GM13976 (cell line): ENCODE data around the gene CITED4.

ENCODE experiments used
- DNase-seq: peaks from one replicate; pipeline ENCODE4 v3.0.0; 2012; ENCODE audit warnings: low spot score
- in situ Hi-C: fragments of 300-500 bp; cut with MboI; formaldehyde crosslinking; loops from one replicate; pipeline ENCODE4 v1.12.0; 2022; ENCODE audit warnings: low sequenced_read_pairs, mixed read lengths, inconsistent platforms; ENCODE audit not compliant: unreplicated experiment
- TF ChIP-seq, protein P1 (sequence below): IDR thresholded peaks from 2 replicates; pipeline ENCODE4 v1.5.1; 2012; ENCODE audit warnings: borderline replicate concordance, mild to moderate bottlenecking; ENCODE audit not compliant: insufficient read depth; ENCODE audit errors: extremely low read depth, missing control alignments, control extremely low read depth

The CITED4 gene

DNA sequence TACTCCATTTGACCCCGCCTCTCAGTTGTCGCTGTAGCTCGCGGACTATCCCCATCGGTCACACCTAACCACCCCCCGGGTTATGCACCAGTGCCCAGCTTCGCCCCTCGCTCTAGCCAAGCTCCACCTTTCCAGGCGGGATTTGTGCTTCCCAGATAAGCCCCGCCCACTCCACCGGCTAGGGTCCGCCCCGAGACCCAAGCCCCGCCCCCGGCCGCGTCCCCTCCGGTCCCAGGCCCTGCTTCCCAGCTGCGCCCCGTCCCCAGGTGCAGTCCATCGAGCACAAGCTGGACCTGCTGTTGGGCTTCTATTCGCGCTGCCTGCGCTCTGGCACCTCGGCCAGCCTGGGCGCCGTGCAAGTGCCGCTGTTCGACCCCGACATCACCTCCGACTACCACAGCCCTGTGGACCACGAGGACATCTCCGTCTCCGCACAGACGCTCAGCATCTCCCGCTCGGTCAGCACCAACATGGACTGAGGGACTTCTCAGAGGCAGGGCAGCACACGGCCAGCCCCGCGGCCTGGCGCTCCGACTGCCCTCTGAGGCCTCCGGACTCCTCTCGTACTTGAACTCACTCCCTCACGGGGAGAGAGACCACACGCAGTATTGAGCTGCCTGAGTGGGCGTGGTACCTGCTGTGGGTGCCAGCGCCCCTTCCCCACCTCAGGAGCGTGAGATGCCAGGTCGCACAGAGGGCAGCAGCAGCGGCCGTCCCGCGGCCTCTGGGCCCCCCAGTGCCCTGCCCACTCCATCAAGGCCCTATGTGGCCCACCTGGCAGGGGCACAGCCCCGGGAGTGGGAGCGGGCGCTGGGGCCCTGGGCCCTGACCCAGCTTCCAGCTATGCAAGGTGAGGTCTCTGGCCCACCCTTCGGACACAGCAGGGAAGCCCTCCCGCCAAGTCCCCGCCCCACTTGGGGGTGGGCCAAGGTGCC is 23.9 kb downstream of the CITED4 start:
- TF ChIP-seq, protein P1, sequence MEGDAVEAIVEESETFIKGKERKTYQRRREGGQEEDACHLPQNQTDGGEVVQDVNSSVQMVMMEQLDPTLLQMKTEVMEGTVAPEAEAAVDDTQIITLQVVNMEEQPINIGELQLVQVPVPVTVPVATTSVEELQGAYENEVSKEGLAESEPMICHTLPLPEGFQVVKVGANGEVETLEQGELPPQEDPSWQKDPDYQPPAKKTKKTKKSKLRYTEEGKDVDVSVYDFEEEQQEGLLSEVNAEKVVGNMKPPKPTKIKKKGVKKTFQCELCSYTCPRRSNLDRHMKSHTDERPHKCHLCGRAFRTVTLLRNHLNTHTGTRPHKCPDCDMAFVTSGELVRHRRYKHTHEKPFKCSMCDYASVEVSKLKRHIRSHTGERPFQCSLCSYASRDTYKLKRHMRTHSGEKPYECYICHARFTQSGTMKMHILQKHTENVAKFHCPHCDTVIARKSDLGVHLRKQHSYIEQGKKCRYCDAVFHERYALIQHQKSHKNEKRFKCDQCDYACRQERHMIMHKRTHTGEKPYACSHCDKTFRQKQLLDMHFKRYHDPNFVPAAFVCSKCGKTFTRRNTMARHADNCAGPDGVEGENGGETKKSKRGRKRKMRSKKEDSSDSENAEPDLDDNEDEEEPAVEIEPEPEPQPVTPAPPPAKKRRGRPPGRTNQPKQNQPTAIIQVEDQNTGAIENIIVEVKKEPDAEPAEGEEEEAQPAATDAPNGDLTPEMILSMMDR = no peak
- DNase-seq = no peak
- in situ Hi-C loops = no loop called here

DNA sequence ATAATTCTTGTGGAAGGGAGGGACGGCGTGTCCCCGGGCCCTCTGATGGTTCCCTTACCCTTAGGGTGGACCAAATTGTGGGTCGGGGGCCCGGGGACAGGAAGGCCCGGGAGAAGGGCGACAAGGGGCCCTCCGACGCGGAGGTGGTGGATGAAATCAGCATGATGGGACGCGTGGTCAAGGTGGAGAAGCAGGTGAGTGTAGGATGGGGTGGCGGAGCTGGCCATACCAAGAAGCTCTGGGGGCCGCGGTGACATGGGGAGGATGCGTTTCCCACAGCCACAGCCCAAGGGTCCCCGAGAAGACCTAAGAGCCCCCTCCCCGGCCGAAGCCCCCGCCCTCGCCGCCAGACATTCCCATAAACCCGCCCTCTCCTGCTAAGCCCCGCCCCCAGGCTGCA is 24.6 kb downstream of the CITED4 start:
- in situ Hi-C loops = no loop called here
- no peak for DNase-seq
- TF ChIP-seq, protein P1 = no peak

DNA sequence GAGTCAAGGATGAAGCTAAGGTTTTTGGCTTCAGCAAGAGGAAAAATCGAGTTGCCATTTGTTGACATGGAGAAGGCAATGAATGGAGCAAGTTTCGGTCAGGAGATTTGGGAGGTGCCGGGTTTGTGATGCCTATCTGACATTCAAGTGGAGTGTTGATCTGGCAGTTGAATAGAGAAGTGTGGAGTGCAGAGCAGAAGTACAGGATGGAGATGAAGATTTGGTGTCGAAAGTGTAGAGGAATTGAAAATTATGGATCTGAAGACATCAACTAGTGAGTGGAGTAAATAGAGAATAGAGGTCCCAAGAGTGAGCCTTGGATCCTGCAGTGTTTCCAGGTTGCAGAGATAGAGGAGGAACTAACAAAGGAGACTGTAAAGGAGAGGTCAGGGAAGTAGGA is 25.9 kb downstream of the CITED4 start:
- in situ Hi-C loops = no loop called here
- TF ChIP-seq, protein P1 = no peak
- no peak for DNase-seq

DNA sequence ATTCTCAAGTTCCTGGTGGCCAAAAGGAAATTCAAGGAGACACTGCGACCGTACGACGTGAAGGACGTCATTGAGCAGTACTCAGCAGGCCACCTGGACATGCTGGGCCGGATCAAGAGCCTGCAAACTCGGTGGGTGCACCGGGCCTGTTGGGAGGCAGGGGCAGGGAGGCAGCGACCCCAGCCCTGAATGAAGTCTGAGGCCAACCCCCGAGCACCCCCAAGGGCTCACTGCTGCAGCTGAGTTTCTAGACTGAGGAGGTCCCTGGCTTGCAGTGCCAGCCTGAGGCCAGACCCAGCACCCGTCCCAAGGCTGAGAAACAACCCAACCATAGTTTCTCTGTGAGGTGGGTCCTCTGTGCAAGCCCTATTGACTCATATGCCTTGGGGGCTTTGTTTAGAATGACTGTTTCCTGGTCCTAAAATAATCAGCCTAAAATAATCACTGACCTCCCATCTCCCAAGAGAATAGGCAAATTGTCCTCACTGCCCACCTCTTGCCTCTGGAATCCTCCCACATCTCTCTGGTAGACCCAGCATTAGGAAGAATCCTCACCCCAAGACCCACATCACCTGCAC is 27.1 kb downstream of the CITED4 start:
- TF ChIP-seq, protein P1 = no peak
- in situ Hi-C loops = no loop called here
- no peak for DNase-seq

DNA sequence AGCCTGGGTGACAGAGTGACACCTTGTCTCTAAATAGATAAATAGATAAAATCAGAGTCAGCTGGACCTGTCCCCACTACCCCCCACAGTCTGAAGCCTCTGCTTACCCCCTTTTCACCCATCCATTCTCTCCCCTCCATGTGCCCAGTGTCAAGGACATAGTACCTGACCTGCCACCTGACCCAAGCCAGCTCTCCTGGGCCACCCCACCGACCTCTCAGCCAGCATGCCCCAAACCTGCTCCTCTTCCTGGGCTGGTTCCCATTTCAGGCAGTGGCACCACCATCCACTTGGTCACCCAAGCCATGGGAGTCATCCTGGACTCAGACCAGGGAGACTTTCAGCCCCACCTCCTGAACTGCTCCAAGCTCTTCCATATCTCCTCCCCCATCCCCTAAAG is 28.2 kb downstream of the CITED4 start:
- DNase-seq = no peak
- TF ChIP-seq, protein P1 = no peak
- in situ Hi-C loops = no loop called here

DNA sequence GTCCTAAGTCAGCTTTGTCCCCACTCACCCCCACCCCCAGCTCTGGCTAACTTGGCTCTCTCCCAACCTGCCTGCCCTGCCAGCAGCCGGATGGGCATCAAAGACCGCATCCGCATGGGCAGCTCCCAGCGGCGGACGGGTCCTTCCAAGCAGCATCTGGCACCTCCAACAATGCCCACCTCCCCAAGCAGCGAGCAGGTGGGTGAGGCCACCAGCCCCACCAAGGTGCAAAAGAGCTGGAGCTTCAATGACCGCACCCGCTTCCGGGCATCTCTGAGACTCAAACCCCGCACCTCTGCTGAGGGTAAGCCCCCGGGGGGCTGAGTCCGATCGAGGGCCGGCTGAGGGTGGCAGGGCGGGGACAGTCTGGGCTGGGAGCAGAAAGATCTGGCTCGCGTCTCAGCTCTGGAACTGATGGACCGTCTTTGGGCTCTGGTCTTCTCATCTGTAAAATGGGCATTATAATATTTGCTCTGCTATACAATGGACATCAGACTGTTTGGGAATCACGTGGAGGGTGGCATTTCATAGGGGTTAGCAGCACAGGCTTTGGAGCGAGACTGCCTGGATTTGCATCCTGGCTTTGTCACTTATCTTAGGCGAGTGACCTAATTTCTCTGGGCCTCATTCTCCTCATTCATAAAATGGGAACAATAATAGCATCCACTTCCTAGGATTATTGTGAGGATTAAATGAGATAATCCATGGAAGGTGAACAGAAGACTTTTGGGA is 31.0 kb downstream of the CITED4 start:
- no peak for DNase-seq
- in situ Hi-C loops = no loop called here
- TF ChIP-seq, protein P1 = no peak
